Smooth muscle cell (in vitro differentiated cells): ENCODE results near the gene FSTL1. TPM values are rescaled to one million over a fixed set of nuclear protein-coding genes. Genes with fewer than 3 reads are reported as not detected.

ENCODE experiments used
- DNase-seq: peaks from one replicate; lab custom pipeline; 2025; ENCODE audit not compliant: unreplicated experiment; lab: John Stamatoyannopoulos, UW
- H2AFZ ChIP-seq: fragments of 200-600 bp; sonication (generic); 2 replicates; pipeline ENCODE4 v1.6.0; 2016; ENCODE audit warnings: antibody characterized with exemption, low read depth, mild to moderate bottlenecking
- H3F3A ChIP-seq: fragments of 200-600 bp; sonication (generic); 2 replicates; pipeline ENCODE4 v1.6.0; 2017; ENCODE audit warnings: antibody characterized with exemption, low read depth
- H3K27ac ChIP-seq: fragments of 200-600 bp; sonication (generic); 2 replicates; pipeline ENCODE4 v1.5.1; 2016; ENCODE audit warnings: low read depth, mild to moderate bottlenecking
- H3K27me3 ChIP-seq: fragments of 200-600 bp; sonication (generic); 2 replicates; pipeline ENCODE4 v1.6.1; 2016; ENCODE audit warnings: low read depth, mild to moderate bottlenecking
- H3K36me3 ChIP-seq: fragments of 200-600 bp; sonication (generic); 2 replicates; pipeline ENCODE4 v1.5.1; 2016; ENCODE audit warnings: low read depth
- H3K4me1 ChIP-seq: fragments of 200-600 bp; sonication (generic); 2 replicates; pipeline ENCODE4 v1.5.1; 2016; ENCODE audit warnings: low read depth
- H3K4me2 ChIP-seq: fragments of 200-600 bp; sonication (generic); 2 replicates; pipeline ENCODE4 v1.6.0; 2016; ENCODE audit warnings: mild to moderate bottlenecking
- H3K4me3 ChIP-seq: fragments of 200-600 bp; sonication (generic); 2 replicates; pipeline ENCODE4 v1.5.1; 2016; ENCODE audit warnings: mild to moderate bottlenecking
- H3K79me2 ChIP-seq: fragments of 200-600 bp; sonication (generic); 2 replicates; pipeline ENCODE4 v1.6.0; 2016; ENCODE audit warnings: low read depth, mild to moderate bottlenecking
- H3K9ac ChIP-seq: fragments of 200-600 bp; sonication (generic); 2 replicates; pipeline ENCODE4 v1.6.0; 2016; ENCODE audit warnings: low read depth
- H3K9me3 ChIP-seq: fragments of 200-600 bp; sonication (generic); replicated peaks from 2 replicates; pipeline ENCODE4 v1.5.1; 2016; ENCODE audit warnings: low read depth
- H4K20me1 ChIP-seq: fragments of 200-600 bp; sonication (generic); 2 replicates; pipeline ENCODE4 v1.6.0; 2016; ENCODE audit warnings: low read depth
- CTCF ChIP-seq: fragments of 200-600 bp; sonication (generic); IDR thresholded peaks from 2 replicates; pipeline ENCODE4 v1.5.1; 2017; ENCODE audit warnings: borderline replicate concordance, mild to moderate bottlenecking, antibody characterized with exemption; ENCODE audit not compliant: insufficient read depth, poor library complexity, severe bottlenecking
- WGBS: methylation state at CpG from one replicate; pipeline ENCODE4 v1.1.7; 2016; ENCODE audit warnings: low lambda C conversion rate; 5-methylcytosine and 5-hydroxymethylcytosine counted together
- polyA plus RNA-seq: library from polyadenylated mRNA; unstranded; fragments of >200 nt; fragmentation: Nextera tagmentation; extraction: Ambion mirVana; gene quantifications from 2 replicates; pipeline ENCODE4 v1.2.1, GENCODE V29; 2016
- total RNA-seq: library from RNA; depleted of rRNA; stranded (reverse); fragments of >200 nt; gene quantifications from 2 replicates; pipeline ENCODE4 v1.2.3, GENCODE V29; 2014

FSTL1 gene
- total and polyA plus RNA-seq, 2 experiments from 2014 or later = 562 to 630 TPM

GRCh38 chr3:120459196-120459595 is 8.4 kb upstream of the FSTL1 start:
- TF ChIP-seq CTCF = no peak
- no peak overlapping the region for H3K4me3 ChIP-seq
- H3F3A ChIP-seq = no peaks in the 10 kb centered on the region
- peaks cover 7% of the 10 kb centered on the region for H3K4me1 ChIP-seq
- H3K4me2 ChIP-seq = no peak overlapping the region
- H3K27me3 ChIP-seq = no peaks in the 10 kb centered on the region
- H2AFZ ChIP-seq = no peak overlapping the region
- no peaks in the 10 kb centered on the region for H3K79me2 ChIP-seq
- H3K9me3 ChIP-seq = no peaks in the 10 kb centered on the region
- no peaks in the 10 kb centered on the region for H4K20me1 ChIP-seq
- no peaks in the 10 kb centered on the region for H3K36me3 ChIP-seq
- DNase-seq = no peak
- 70% methylated on average over 3 of the region's 3 CpGs for WGBS
- H3K9ac ChIP-seq = no peak overlapping the region
- no peak overlapping the region for H3K27ac ChIP-seq

- H3K36me3 ChIP-seq = no peaks in the 10 kb centered on the region
- no peaks in the 10 kb centered on the region for H3K9me3 ChIP-seq
- no peaks in the 10 kb centered on the region for H3F3A ChIP-seq
- H3K4me3 ChIP-seq = no peak overlapping the region
- H2AFZ ChIP-seq = no peak overlapping the region
- H3K27ac ChIP-seq = no peak overlapping the region
- H3K4me2 ChIP-seq = no peak overlapping the region
- no peaks in the 10 kb centered on the region for H3K79me2 ChIP-seq
- H4K20me1 ChIP-seq = no peaks in the 10 kb centered on the region
- TF ChIP-seq CTCF = no peak
- peaks cover 7% of the 10 kb centered on the region for H3K4me1 ChIP-seq
- no peak for DNase-seq
- H3K9ac ChIP-seq = no peak overlapping the region
- H3K27me3 ChIP-seq = no peaks in the 10 kb centered on the region
These were observed 7.0 kb upstream of the FSTL1 start for GRCh38 chr3:120457827-120458226.

GRCh38 chr3:120454076-120454689 is 3.4 kb upstream of the FSTL1 start:
- no peak for TF ChIP-seq CTCF
- Histone ChIP-seq H3K4me1 (peaks cover 6% of the 10 kb centered on the region), H3K79me2 (peaks cover 4% of the 10 kb centered on the region), H4K20me1 (peaks cover 3% of the 10 kb centered on the region), H3K9ac (no peak overlapping the region), H3K4me2 (no peak overlapping the region), H2AFZ (no peak overlapping the region), H3K4me3 (no peak overlapping the region), H3F3A (no peaks in the 10 kb centered on the region), H3K27me3 (no peaks in the 10 kb centered on the region), H3K27ac (no peak overlapping the region), H3K36me3 (no peaks in the 10 kb centered on the region), H3K9me3 (no peaks in the 10 kb centered on the region)
- no peak for DNase-seq
- 59% methylated on average over 1 of the region's 1 CpG for WGBS

- H3K4me1 ChIP-seq = peaks cover 20% of the 10 kb centered on the region
- H3K4me3 ChIP-seq = no peak overlapping the region
- no peak overlapping the region for H3K4me2 ChIP-seq
- no peak overlapping the region for H2AFZ ChIP-seq
- no peak for TF ChIP-seq CTCF
- no peaks in the 10 kb centered on the region for H3K27me3 ChIP-seq
- 78% methylated on average over 4 of the region's 4 CpGs for WGBS
- H3K79me2 ChIP-seq = peaks cover 18% of the 10 kb centered on the region
- H3F3A ChIP-seq = peaks cover 1% of the 10 kb centered on the region
- H3K9me3 ChIP-seq = no peaks in the 10 kb centered on the region
- peaks cover 17% of the 10 kb centered on the region for H4K20me1 ChIP-seq
- no peak for DNase-seq
- no peaks in the 10 kb centered on the region for H3K36me3 ChIP-seq
- no peak overlapping the region for H3K27ac ChIP-seq
- H3K9ac ChIP-seq = no peak overlapping the region
These were observed 2.0 kb upstream of the FSTL1 start for GRCh38 chr3:120452816-120453215.
